Loucy (cell line): ENCODE data around the gene STAT5A.

ENCODE experiments used
- CTCF ChIP-seq: fragments of 200-600 bp; sonication (generic); conservative IDR thresholded peaks from 2 replicates; pipeline ENCODE4 v1.5.1; 2014; ENCODE audit warnings: mild to moderate bottlenecking, antibody characterized with exemption, low read length
- EZH2phosphoT487 ChIP-seq: fragments of 200-600 bp; IDR thresholded peaks from 2 replicates; pipeline ENCODE4 v1.6.1; 2018; ENCODE audit warnings: antibody characterized with exemption, mild to moderate bottlenecking, moderate library complexity, borderline replicate concordance

- TF ChIP-seq CTCF (no peak), EZH2phosphoT487 (no peak)
These were observed 25.7 kb downstream of the STAT5A start for GRCh38 chr17:42313773-42314566.
